ENCODE data around the gene SPRR1A. TPM values are rescaled to one million over a fixed set of nuclear protein-coding genes. Genes with fewer than 3 reads are reported as not detected.

SPRR1A gene
- total and polyA plus RNA-seq, 2 experiments from 2014 or later, result not detected

DNA sequence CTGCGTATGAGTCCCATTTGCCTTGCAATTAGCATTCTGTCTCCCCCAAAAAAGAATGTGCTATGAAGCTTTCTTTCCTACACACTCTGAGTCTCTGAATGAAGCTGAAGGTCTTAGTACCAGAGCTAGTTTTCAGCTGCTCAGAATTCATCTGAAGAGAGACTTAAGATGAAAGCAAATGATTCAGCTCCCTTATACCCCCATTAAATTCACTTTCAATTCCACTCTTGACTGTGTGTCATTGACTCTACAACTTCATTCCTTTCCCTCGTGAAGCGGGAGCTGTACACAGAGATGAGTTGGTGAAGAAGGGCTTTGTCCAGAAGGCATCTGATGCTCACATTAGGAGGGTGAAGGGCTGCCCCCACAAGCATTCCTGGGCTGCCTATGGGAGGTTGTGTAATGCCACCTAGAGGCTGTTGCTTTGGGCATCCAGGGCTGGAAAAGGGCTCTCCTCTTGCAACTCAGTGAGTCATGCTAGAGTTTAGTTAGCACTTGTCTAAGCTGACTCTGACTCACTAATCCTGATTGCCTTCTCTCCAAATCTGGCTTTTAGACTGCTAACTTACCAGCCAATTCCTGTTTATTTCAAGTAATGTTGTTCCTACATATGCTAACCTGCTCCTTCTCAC lies 48.9 kb downstream of the SPRR1A start:
- Histone ChIP-seq H3K4me3 (no peak overlapping the region), H3K27ac (no peak overlapping the region), H3K4me2 (no peak overlapping the region), H3K9me3 (ENCODE audit: low read depth) (no peaks in the 10 kb centered on the region), H3K79me2 (no peaks in the 10 kb centered on the region), H3K36me3 (replicated peaks; ENCODE audit: insufficient read depth, low read depth) (no peaks in the 10 kb centered on the region), H4K20me1 (ENCODE audit: insufficient read depth, poor library complexity, severe bottlenecking) (no peaks in the 10 kb centered on the region), H2AFZ (no peak overlapping the region), H3K9me2 (replicated peaks; ENCODE audit: insufficient read depth) (no peaks in the 10 kb centered on the region), H3K4me1 (ENCODE audit: insufficient read depth) (no peaks in the 10 kb centered on the region), H3K27me3 (no peaks in the 10 kb centered on the region)
- WGBS (ENCODE audit: low lambda C conversion rate, missing lambda C conversion rate), result 55% methylated on average over 3 of the region's 3 CpGs
- no peak for DNase-seq (ENCODE audit: low spot score)
- TF ChIP-seq CTCF (IDR thresholded peaks at IDR 0.05; ENCODE audit: poor library complexity) (no peak), EZH2phosphoT487 (IDR thresholded peaks at IDR 0.05; ENCODE audit: low read depth, severe bottlenecking, unreplicated experiment) (no peak), EZH2 (IDR thresholded peaks at IDR 0.05; ENCODE audit: borderline replicate concordance) (no peak)

DNA sequence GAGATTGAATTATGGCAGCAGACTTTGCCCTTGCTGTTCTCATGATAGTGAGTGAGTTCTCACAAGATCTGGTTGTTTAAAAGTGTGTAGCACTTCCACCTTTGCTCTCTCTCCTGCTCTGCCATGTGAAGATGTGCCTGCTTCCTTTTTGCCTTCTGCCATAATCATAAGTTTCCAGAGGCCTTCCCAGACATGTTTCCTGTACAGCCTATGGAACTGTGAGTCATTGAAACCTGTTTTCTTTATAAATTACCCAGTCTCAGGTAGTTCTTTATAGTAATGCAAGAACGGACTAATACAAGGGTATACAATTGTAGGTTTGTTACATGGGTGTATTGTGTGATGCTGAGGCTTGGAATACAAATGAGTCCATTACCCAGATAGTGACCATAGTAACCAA lies 51.3 kb downstream of the SPRR1A start:
- no peaks in the 10 kb centered on the region for H3K36me3 ChIP-seq (replicated peaks; ENCODE audit: insufficient read depth, low read depth)
- H3K4me1 ChIP-seq (ENCODE audit: insufficient read depth), result no peaks in the 10 kb centered on the region
- no peak overlapping the region for H2AFZ ChIP-seq
- 79% methylated on average over 1 of the region's 1 CpG for WGBS (ENCODE audit: low lambda C conversion rate, missing lambda C conversion rate)
- H3K27me3 ChIP-seq, result no peaks in the 10 kb centered on the region
- no peaks in the 10 kb centered on the region for H4K20me1 ChIP-seq (ENCODE audit: insufficient read depth, poor library complexity, severe bottlenecking)
- no peaks in the 10 kb centered on the region for H3K9me2 ChIP-seq (replicated peaks; ENCODE audit: insufficient read depth)
- no peaks in the 10 kb centered on the region for H3K9me3 ChIP-seq (ENCODE audit: low read depth)
- no peak overlapping the region for H3K4me2 ChIP-seq
- no peak overlapping the region for H3K4me3 ChIP-seq
- no peak overlapping the region for H3K27ac ChIP-seq
- H3K79me2 ChIP-seq, result no peaks in the 10 kb centered on the region
- no peak for TF ChIP-seq CTCF (IDR thresholded peaks at IDR 0.05; ENCODE audit: poor library complexity)
- no peak for TF ChIP-seq EZH2phosphoT487 (IDR thresholded peaks at IDR 0.05; ENCODE audit: low read depth, severe bottlenecking, unreplicated experiment)
- no peak for TF ChIP-seq EZH2 (IDR thresholded peaks at IDR 0.05; ENCODE audit: borderline replicate concordance)
- no peak for DNase-seq (ENCODE audit: low spot score)

Small RNA genes lying within 50 kb of the gene (small RNA-seq; reads per million reads assigned to genes)
- gene AL356867.1, result not detected
- gene RF00322, result not detected
- gene SPRR1A, result not detected

Other genes starting within 250 kb of the SPRR1A start
- not detected in 2 replicates for gene KPRP, start 226.1 kb upstream of the SPRR1A start, total RNA-seq
- not detected in 2 replicates for gene KPRP, start 226.1 kb upstream of the SPRR1A start, polyA plus RNA-seq
- not detected in 2 replicates for gene LCE1F, start 208.9 kb upstream of the SPRR1A start, total RNA-seq
- not detected in 2 replicates for gene LCE1F, start 208.9 kb upstream of the SPRR1A start, polyA plus RNA-seq
- not detected in 2 replicates for gene LCE1E, start 197.8 kb upstream of the SPRR1A start, total RNA-seq
- not detected in 2 replicates for gene LCE1E, start 197.8 kb upstream of the SPRR1A start, polyA plus RNA-seq
- gene LCE1D, start 187.4 kb upstream of the SPRR1A start, total RNA-seq, result not detected in 2 replicates
- not detected in 2 replicates for gene LCE1D, start 187.4 kb upstream of the SPRR1A start, polyA plus RNA-seq
- gene LCE1C, start 177.4 kb upstream of the SPRR1A start, total RNA-seq, result not detected in 2 replicates
- gene LCE1C, start 177.4 kb upstream of the SPRR1A start, polyA plus RNA-seq, result not detected in 2 replicates
- gene LCE1B, start 172.1 kb upstream of the SPRR1A start, total RNA-seq, result not detected in 2 replicates
- gene LCE1B, start 172.1 kb upstream of the SPRR1A start, polyA plus RNA-seq, result not detected in 2 replicates
- gene LCE1A, start 156.6 kb upstream of the SPRR1A start, total RNA-seq, result not detected in 2 replicates
- gene LCE1A, start 156.6 kb upstream of the SPRR1A start, polyA plus RNA-seq, result not detected in 2 replicates
- not detected in 2 replicates for gene LCE6A, start 141.2 kb upstream of the SPRR1A start, total RNA-seq
- not detected in 2 replicates for gene LCE6A, start 141.2 kb upstream of the SPRR1A start, polyA plus RNA-seq
- gene LCE7A, start 124.1 kb upstream of the SPRR1A start, total RNA-seq, result not detected in 2 replicates
- gene LCE7A, start 124.1 kb upstream of the SPRR1A start, polyA plus RNA-seq, result not detected in 2 replicates
- not detected in 2 replicates for gene SMCP, start 105.8 kb upstream of the SPRR1A start, total RNA-seq
- not detected in 2 replicates for gene SMCP, start 105.8 kb upstream of the SPRR1A start, polyA plus RNA-seq
- gene IVL, start 75.5 kb upstream of the SPRR1A start, total RNA-seq, result 0.52 TPM in 1 of 2 replicates, not detected in the other
- gene IVL, start 75.5 kb upstream of the SPRR1A start, polyA plus RNA-seq, result not detected in 2 replicates
- not detected in 2 replicates for gene SPRR5, start 36.9 kb upstream of the SPRR1A start, total RNA-seq
- not detected in 2 replicates for gene SPRR5, start 36.9 kb upstream of the SPRR1A start, polyA plus RNA-seq
- not detected in 2 replicates for gene SPRR4, start 13.4 kb upstream of the SPRR1A start, total RNA-seq
- not detected in 2 replicates for gene SPRR4, start 13.4 kb upstream of the SPRR1A start, polyA plus RNA-seq
- gene SPRR3, start 17.7 kb downstream of the SPRR1A start, total RNA-seq, result not detected in 2 replicates
- 0.40 and 0.72 TPM in 2 replicates for gene SPRR3, start 17.7 kb downstream of the SPRR1A start, polyA plus RNA-seq
- gene SPRR1B, start 47.1 kb downstream of the SPRR1A start, total RNA-seq, result not detected in 2 replicates
- 0.54 TPM in 1 of 2 replicates, not detected in the other for gene SPRR1B, start 47.1 kb downstream of the SPRR1A start, polyA plus RNA-seq
- gene SPRR2D, start 57.0 kb downstream of the SPRR1A start, total RNA-seq, result not detected in 2 replicates
- gene SPRR2D, start 57.0 kb downstream of the SPRR1A start, polyA plus RNA-seq, result not detected in 2 replicates
- gene SPRR2A, start 73.4 kb downstream of the SPRR1A start, total RNA-seq, result not detected in 2 replicates
- 1.1 TPM in 1 of 2 replicates, not detected in the other for gene SPRR2A, start 73.4 kb downstream of the SPRR1A start, polyA plus RNA-seq
- not detected in 2 replicates for gene SPRR2B, start 87.5 kb downstream of the SPRR1A start, total RNA-seq
- not detected in 2 replicates for gene SPRR2B, start 87.5 kb downstream of the SPRR1A start, polyA plus RNA-seq
- gene SPRR2E, start 110.4 kb downstream of the SPRR1A start, total RNA-seq, result not detected in 2 replicates
- not detected in 2 replicates for gene SPRR2E, start 110.4 kb downstream of the SPRR1A start, polyA plus RNA-seq
- 0.80 and 2.5 TPM in 2 replicates for gene SPRR2F, start 129.4 kb downstream of the SPRR1A start, total RNA-seq
- 26.1 and 42.2 TPM in 2 replicates for gene SPRR2F, start 129.4 kb downstream of the SPRR1A start, polyA plus RNA-seq
- gene SPRR2G, start 166.8 kb downstream of the SPRR1A start, total RNA-seq, result not detected in 2 replicates
- gene SPRR2G, start 166.8 kb downstream of the SPRR1A start, polyA plus RNA-seq, result not detected in 2 replicates
- not detected in 2 replicates for gene LELP1, start 219.3 kb downstream of the SPRR1A start, total RNA-seq
- gene LELP1, start 219.3 kb downstream of the SPRR1A start, polyA plus RNA-seq, result not detected in 2 replicates
- not detected in 2 replicates for gene PRR9, start 233.5 kb downstream of the SPRR1A start, total RNA-seq
- 0.33 TPM in 1 of 2 replicates, not detected in the other for gene PRR9, start 233.5 kb downstream of the SPRR1A start, polyA plus RNA-seq

Measured in hepatocyte (in vitro differentiated cells).